ENCODE measurements around the gene ANKIB1. TPM values are rescaled to one million over a fixed set of nuclear protein-coding genes. Genes with fewer than 3 reads are reported as not detected.
A peak's percentile ranks its signal among the peaks of the same experiment; 100 is the strongest.

ANKIB1 gene
- polyA plus RNA-seq, 1 of the 3 experiments (the other 2 are of a cell fraction): 24.6 TPM

DNA sequence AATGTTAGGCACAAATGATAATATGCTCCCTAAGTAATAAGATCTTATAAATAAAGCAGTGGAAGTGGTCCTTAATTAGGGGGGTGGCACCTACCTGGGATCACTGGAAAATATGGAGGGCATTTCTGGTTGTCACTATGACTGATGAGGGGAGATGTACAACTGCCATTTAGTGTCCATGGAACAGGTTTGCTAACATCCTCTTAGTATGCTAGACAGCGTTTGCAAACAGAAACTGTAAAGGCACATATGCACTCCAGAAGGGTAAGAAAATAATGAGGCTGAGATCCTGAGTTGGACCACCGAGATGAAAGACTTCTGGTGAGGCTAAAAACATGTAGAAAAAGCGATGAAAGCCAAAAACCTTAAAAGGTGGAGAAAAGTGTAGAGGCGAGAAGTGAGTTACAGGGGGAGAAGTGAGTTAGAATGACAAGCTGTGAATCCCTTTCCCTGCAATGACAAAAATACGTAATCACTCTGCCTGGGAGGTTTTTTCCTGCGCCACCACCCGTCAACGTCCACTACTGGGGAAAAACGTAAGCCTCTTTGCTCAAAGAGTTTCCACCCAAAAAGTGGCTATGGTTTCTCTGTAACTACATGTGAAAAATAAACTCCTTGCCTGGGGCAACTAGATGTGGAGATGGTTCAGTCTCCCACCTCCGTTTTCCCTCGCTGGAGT is 827 bp upstream of the ANKIB1 start:
- Histone ChIP-seq H3K9me3 (no peaks in the 10 kb centered on the region), H3F3A (replicated peaks; ENCODE audit: insufficient read depth) (peaks cover 18% of the 10 kb centered on the region), H4K20me1 (ENCODE audit: insufficient read depth) (peaks cover 17% of the 10 kb centered on the region), H3K4me3 (ENCODE audit: low read depth in 2 of 2, low read length in 1 of 2) (peak overlapping the region; percentile 95), H3K27me3 (ENCODE audit: insufficient read depth) (no peaks in the 10 kb centered on the region), H3K4me2 (peak overlapping the region; percentile 94), H3K9ac (peak overlapping the region; percentile 80), H3K27ac (ENCODE audit: low read depth in 2 of 2, low read length in 1 of 2) (peak overlapping the region; percentile 86 to 93), H2AFZ (ENCODE audit: low read depth) (peak overlapping the region; percentile 80), H3K36me3 (replicated peaks in 1 of 2; ENCODE audit: control insufficient read depth in 1 of 2, insufficient read depth in 2 of 2, low read length in 1 of 2) (peaks cover 23 to 46% of the 10 kb centered on the region in 2 experiments), H3K9me2 (no peaks in the 10 kb centered on the region), H3K79me2 (ENCODE audit: insufficient read depth) (peaks cover 81% of the 10 kb centered on the region), H3K4me1 (ENCODE audit: control insufficient read depth in 1 of 2, insufficient read depth in 2 of 2, low read depth in 1 of 2, low read length in 1 of 2) (peaks cover 11 to 25% of the 10 kb centered on the region in 2 experiments; a peak in 3 of 4 replicates)
- POLR2A ChIA-PET: interaction anchor here (0.6 to 2.8 kb wide), 13 partner anchors 11 to 365 kb away, joined by 3 to 29 read pairs (median 4); partner anchors contain the start of genes AKAP9, CYP51A1, GATAD1 and PEX1
- TF ChIP-seq EZH2phosphoT487 (IDR thresholded peaks at IDR 0.05; ENCODE audit: borderline replicate concordance, low read depth): no peak
- peak; percentile 19; the same call in 1 of the 2 replicates for TF ChIP-seq CTCF (IDR thresholded peaks at IDR 0.05)
- no peak for DNase-seq
- CTCF ChIA-PET: interaction anchor here (1.0 to 3.2 kb wide), 10 partner anchors 8 to 216 kb away, joined by 3 to 27 read pairs (median 3); partner anchors contain the start of genes CYP51A1, GATAD1 and LRRD1
- 4% methylated on average over 11 of the region's 11 CpGs for WGBS (ENCODE audit: low lambda C conversion rate)

GRCh38 chr7:92246360-92247101 is 757 bp downstream of the ANKIB1 start:
- peaks cover 11 to 25% of the 10 kb centered on the region in 2 experiments; a peak in 3 of 4 replicates for H3K4me1 ChIP-seq (ENCODE audit: control insufficient read depth in 1 of 2, insufficient read depth in 2 of 2, low read depth in 1 of 2, low read length in 1 of 2)
- no peaks in the 10 kb centered on the region for H3K27me3 ChIP-seq (ENCODE audit: insufficient read depth)
- H3K4me3 ChIP-seq (ENCODE audit: low read depth in 2 of 2, low read length in 1 of 2): peak overlapping the region; percentile 95
- ChIA-PET POLR2A (interaction anchor here (0.6 to 2.8 kb wide), 14 partner anchors 9 to 1901 kb away, joined by 3 to 29 read pairs (median 4); partner anchors contain the start of genes CYP51A1, GATAD1, PEX1 and RBM48), CTCF (interaction anchor here (0.8 to 3.2 kb wide), 12 partner anchors 16 to 366 kb away, joined by 3 to 27 read pairs (median 5); partner anchors contain the start of genes CYP51A1, GATAD1, LRRD1 and MTERF1)
- H3K9ac ChIP-seq: peak overlapping the region; percentile 80
- H3F3A ChIP-seq (replicated peaks; ENCODE audit: insufficient read depth): peaks cover 11% of the 10 kb centered on the region
- no peaks in the 10 kb centered on the region for H3K9me2 ChIP-seq
- peak overlapping the region; percentile 86 to 93 for H3K27ac ChIP-seq (ENCODE audit: low read depth in 2 of 2, low read length in 1 of 2)
- TF ChIP-seq NRF1 (IDR thresholded peaks at IDR 0.05; ENCODE audit: low read depth, low read length) (no peak), ELF1 (IDR thresholded peaks at IDR 0.05) (no peak), MAX (IDR thresholded peaks at IDR 0.05; ENCODE audit: low read depth) (peak; percentile 39; the same call in 1 of the 2 replicates), MXI1 (IDR thresholded peaks at IDR 0.05; ENCODE audit: low read depth, low read length) (peak; percentile 39; the same call in 1 of the 2 replicates)
- peaks cover 11 to 33% of the 10 kb centered on the region in 2 experiments for H3K36me3 ChIP-seq (replicated peaks in 1 of 2; ENCODE audit: control insufficient read depth in 1 of 2, insufficient read depth in 2 of 2, low read length in 1 of 2)
- H3K9me3 ChIP-seq: no peaks in the 10 kb centered on the region
- peaks cover 17% of the 10 kb centered on the region for H4K20me1 ChIP-seq (ENCODE audit: insufficient read depth)
- peaks cover 96% of the 10 kb centered on the region for H3K79me2 ChIP-seq (ENCODE audit: insufficient read depth)
- peak; percentile 61 for DNase-seq
- H3K4me2 ChIP-seq: peak overlapping the region; percentile 94
- H2AFZ ChIP-seq (ENCODE audit: low read depth): peak overlapping the region; percentile 69
- WGBS (ENCODE audit: low lambda C conversion rate): 3% methylated on average over 32 of the region's 35 CpGs
